Activated naive CD4-positive, alpha-beta T cell treated with anti-CD3 and anti-CD28 coated beads, Interleukin-2, amount 50 U/mL, for 16 hours (primary cell): ENCODE measurements around the gene LAMA2.
"Not testable (repeated sequence)": the region's sequence is repeated elsewhere in the genome, so short reads cannot be mapped to it uniquely, and the experiment has no call there.

Experiments used
- DNase-seq: peaks from one replicate; pipeline ENCODE4 v3.0.0-alpha.2; 2020

The LAMA2 gene

DNA sequence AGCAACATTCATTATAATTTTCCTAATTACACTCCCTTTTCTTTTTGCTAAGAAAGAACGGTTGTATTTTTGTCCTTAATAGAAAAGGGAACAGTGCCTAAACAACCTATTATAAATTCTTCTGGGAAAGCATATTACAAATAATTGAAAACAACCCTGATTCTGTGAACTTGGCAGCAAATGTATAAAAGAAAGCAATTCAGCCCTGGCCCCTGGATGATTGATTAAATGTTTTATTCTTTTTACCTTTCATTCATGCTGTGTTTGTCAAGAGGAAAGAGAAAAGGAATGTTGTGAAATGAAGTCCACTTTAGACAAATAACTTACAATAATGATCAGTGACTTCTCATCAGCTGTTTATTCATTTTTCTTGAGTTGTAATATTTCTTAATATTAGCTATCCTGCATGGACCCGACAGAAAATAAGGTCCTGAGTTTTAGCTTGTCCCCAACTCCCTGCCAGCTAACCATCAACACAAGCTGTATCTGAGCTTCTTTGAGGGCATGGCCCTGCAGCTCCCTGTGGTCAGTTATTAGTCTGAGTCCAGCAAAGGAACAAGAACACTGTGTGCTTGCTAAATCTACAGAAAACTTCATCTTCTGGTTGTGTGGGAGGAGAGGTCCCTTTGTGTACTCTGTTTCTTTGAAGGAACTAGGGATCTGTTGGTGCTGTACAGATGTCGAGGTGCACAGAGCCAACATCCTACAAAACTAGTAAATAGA is 248.2 kb downstream of the LAMA2 start:
- no peak for DNase-seq

DNA sequence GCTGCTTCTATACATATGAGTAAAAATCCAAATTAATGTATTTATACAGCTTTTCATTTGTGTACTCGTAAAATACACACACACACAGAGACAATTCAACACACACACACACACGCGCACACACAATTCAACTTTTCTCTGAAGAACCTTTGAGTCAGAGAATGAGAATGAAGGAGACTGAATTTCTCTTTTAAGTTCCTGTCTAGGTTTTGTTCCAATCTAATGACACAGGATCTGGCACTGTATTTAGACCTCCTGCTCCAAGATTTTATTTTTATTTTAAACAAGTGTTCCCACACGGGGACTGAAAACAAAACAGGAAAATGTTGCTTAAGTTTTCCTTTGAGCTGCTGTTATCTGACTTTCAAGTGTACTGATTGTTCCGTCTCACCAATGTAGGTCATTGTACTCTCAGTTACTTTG is 250.8 kb downstream of the LAMA2 start:
- no peak for DNase-seq

DNA sequence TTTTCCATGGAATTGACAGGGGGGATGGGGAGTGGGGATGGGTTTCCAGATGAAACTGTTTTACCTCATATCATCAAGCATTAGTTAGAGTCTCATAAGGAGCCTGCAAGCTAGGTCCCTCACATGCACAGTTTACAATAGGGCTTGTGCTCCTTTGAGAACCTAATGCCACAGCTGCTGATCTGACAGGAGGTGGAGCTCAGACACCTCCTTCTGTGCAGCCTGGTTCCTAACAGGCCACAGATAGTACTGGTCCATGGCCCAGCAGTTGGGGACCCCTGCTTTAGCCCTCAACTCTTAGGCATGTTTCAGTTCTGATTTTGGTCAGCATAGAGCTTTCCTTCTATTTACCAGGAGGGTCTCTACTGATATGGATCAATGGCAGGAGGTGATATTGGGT is 251.6 kb downstream of the LAMA2 start:
- no peak for DNase-seq

DNA sequence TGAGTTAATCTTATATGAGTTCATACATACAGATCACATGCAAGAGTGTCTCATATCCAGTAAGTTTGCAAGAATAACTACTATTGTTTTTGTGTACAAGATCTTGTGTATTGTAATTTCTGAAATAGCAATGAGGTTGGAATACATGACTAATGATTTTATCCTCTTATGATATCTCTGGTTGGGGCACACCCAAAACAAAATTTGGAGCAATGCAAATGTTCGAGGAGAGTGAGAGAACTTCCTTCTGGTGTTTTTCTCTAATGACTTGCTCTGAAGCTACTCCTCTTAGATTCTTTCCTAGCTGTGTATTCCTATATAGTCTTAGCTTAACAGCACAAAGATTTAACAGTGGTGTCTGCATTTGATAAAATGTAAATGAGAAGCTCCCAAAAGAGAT is 252.5 kb downstream of the LAMA2 start:
- DNase-seq = no peak

DNA sequence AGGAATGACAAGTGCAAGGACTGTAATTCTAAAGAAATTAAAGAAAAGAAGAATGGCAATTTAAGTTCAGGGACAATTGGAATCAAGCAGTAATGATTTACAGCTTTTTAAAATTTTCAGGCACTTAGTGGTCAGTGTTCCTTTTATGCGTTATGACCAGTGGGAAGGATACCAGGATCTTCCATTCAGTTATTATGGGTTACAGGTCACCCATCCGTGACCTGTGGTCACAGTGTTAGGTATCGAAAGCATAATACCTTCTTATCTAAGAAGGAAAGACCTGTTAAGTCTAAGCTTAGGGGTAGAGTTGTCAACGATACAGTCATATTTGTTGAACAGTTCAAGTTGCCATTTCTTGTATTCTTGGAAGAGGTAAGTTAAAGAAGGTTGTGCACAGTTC is 253.8 kb downstream of the LAMA2 start:
- DNase-seq = no peak

DNA sequence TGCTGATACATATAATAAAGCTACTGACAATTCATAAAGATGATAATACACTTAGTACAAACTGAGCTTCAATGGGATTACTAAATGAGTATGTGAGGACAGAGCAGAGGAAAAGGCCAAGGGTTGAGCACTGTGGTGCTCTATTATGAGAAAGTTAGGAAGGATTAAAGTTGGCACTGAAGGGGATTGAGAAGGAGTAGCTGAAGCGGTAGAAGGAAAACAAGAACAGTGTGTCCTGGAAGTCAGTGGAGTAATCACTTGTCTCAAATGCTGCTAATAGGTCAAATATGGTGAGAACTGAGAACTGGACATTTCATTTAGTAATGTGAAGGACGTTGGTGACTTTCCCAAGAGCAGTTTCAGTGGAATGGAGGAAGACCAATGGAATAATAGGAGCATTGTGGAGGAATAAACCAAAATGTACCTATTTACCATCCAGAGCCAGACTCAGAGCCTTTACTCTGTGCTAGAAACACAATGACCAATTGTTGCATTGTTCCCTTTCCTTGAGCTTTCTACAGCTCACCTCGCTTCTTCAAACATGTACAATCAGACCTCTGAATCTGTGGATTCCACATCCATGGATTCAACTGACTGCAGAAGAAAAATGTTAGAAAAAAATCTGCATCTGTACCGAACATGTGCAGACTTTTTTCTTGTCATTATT is 255.9 kb downstream of the LAMA2 start:
- DNase-seq = no peak

DNA sequence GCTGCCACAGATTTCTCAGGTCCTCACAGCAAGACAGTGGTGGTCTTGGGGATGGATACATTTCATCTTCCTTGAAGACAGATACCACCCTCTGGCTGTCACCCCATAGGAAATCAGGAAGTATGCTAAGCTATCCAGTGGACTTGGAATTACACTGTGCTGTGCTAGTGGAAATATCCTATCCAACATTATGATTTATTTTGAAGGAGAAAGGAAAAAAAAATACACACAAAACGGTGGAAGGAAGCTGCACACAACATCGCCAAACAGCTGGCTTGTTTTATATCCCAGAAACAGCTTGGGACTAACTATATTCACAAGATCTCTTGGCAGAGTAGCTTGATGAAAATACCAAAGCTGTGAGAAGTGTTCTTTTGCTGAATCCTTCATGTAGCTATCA is 257.6 kb downstream of the LAMA2 start:
- DNase-seq = no peak

DNA sequence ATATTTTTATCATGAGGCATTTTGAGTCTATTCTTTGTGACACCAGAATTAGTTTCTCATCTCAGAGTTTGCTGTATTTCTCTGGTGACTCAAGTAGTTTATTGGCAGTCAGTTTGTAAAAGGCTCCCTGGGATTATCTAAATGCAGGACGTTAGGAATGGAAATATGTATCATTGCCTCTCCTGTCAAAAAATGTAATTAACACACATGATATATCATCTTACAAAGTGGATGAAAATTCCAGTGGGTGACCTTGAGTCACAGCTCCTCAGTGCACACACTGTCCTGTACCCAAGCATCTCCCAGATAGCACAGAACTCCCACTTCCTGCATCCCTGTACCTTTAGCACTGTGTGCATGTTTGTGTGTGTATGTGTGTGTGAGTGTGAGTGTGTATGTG is 258.6 kb downstream of the LAMA2 start:
- DNase-seq = no peak

DNA sequence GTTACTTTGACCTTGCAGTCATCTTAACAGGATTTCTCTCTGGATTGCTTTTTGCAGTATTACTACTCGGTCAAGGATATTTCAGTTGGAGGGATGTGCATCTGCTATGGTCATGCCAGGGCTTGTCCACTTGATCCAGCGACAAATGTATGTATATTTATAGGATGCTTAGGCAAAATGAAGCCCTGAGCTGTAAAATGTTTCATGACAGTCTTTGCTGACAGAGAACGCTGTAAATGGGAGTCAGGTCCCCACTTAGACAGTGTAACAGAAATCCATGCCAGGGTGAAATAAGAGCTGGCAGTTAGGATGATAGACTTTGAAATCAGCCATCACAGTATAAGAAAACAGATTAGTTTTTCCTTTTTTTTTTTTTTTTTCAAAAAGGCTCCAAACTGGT is 264.0 kb downstream of the LAMA2 start:
- DNase-seq = no peak

DNA sequence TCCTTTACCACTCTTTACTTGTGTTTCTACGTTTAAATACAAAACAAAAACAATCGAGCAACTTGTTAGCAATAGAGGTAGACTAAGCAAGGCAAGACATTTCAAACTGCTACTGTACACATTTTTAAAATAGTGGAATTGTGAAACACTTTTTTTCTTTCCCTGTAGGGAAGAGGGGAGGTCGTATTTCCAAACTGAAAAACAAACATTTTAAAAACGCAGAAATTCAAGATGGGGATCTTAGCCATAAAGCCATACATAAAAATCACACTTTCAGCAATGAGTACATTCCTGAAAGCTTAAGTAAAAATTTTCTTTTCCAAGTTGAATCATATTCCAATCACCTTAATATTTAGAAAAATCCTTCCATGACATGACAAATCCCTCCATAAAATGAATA is 267.6 kb downstream of the LAMA2 start:
- no peak for DNase-seq

DNA sequence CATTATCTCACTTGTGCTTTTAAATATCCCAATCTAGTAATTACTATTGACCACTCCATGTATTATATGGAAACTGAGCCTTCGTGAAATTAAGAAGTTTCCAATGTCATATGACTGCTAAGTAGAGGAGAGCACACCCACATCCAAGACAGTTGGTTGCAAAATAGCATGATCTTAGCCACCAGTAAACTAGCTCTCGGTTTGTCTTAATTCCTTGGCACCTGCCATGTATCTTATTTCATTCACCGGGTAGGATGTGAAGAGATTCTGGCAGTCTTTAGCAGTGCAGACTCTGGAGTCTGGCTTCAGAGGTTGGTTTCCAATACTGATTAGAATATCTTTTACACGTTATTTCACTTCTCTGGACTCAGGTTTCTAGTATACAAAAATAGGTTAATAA is 270.3 kb downstream of the LAMA2 start:
- DNase-seq = no peak

DNA sequence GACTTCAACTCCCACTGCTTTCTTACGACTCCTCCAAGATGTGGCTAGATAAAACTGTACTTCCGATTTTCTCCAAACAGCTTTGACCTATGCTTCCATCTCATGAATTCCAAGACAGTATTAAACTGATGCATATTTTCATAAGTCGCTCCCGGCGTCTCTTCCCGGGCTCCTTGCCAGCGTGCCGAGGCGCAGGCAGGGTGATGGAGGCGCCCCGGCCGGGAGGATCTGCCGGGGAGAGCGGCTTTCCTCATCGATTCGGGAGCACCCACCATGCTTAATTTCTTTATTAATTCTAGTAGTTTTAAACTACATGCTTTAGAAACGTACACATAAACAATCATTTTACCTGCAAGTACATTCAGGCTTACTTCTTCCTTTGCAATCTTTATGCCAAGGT is 276.3 kb downstream of the LAMA2 start:
- not testable (repeated sequence) for DNase-seq

DNA sequence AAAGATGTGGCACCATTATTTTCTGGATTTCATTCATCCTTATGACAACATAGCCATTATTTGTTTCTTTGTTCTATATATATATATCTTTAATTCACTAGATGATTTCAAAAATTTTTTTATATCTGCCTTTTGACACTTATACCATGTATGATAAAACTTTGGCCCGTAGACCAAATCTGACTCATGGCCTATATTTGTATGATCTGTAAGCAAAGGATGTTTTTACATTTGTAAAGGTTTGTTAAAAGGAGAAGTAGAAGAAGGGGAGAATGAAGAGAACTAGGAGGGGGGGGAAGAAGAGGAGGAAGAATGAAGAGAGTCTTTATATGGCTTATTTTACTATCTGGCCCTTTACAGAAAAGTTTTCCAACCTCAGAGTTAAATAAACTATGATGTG is 279.7 kb downstream of the LAMA2 start:
- DNase-seq = no peak

DNA sequence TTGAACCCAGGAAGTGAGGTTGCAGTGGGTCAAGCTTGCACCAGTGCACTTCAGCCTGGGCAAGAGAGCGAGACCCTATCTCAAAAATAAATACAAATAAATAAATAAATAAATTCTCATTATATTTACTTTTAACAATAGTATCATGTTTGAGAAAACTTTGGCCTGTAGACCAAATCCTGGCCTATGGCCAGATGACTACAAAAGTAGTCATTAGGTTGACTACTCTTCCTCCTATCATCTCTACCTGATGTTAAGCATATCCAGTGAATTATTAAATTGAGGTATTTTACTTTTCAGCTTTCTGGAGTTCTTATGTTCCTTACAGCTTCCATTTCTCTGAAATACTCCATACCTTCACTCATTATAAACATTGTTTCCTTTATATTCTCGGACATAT is 280.6 kb downstream of the LAMA2 start:
- no peak for DNase-seq

DNA sequence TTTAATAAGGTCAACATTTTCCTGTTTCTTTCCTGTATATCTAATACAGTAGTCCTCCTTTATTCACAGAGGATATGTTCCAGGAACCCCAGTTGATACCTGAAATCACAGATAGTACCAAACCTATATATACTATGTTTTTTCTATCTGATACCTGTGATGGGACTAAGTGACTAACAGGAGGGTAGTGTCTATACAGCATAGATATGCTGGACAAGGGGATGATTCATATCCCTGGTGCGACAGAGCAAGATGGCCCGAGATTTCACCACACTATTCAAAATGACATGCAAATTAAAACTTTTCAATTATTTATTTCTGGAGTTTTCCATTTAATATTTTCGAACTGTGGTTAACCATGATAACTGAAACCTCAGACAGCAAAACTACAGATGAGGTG is 281.1 kb downstream of the LAMA2 start:
- no peak for DNase-seq

DNA sequence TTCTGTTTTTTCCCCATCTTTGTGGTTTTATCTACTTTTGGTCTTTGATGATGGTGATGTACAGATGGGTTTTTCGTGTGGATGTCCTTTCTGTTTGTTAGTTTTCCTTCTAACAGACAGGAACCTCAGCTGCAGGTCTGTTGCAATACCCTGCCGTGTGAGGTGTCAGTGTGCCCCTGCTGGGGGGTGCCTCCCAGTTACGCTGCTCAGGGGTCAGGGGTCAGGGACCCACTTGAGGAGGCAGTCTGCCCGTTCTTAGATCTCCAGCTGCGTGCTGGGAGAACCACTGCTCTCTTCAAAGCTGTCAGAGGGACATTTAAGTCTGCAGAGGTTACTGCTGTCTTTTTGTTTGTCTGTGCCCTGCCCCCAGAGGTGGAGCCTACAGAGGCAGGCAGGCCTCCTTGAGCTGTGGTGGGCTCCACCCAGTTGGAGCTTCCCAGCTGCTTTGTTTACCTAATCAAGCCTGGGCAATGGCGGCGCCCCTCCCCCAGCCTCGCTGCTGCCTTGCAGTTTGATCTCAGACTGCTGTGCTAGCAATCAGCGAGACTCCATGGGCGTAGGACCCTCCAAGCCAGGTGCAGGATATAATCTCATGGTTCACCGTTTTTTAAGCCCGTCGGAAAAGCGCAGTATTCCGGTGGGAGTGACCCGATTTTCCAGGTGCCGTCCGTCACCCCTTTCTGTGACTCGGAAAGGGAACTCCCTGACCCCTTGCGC is 289.5 kb downstream of the LAMA2 start:
- not testable (repeated sequence) for DNase-seq

DNA sequence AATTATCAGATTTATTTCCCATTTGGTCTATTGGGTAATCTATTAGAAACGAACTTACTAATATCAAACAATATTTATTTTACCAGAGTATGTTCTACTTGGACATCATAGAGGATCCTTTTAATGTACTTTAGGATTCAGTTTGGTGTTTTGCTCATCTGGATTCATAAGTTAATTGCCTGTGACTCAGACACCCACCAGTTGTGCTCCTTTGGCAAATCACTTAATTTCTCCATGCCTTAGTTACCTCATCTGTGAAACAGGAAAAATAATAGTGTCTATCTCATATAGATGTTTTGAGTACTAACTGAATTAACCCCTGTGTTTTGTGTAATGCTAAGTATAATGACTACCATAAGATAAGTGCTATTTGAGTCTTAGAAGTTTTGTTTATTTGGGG is 292.1 kb downstream of the LAMA2 start:
- no peak for DNase-seq

DNA sequence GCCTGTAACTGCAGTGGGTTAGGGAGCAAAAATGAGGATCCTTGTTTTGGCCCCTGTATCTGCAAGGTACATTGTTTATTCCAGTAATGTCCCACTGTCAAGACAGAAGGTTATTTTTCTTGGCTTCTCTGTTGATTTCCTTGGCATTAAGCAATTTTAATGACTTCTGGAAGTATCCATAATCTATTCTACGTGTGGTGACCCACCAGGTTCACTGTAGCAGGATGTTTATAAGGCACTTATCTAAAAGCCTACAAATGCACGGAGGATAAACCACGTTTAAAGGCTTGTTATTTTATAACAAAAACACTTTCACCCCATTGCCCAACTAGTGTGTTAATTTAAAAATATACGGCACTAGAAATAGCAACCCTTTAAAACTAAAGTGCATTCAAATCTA is 294.9 kb downstream of the LAMA2 start:
- no peak for DNase-seq

DNA sequence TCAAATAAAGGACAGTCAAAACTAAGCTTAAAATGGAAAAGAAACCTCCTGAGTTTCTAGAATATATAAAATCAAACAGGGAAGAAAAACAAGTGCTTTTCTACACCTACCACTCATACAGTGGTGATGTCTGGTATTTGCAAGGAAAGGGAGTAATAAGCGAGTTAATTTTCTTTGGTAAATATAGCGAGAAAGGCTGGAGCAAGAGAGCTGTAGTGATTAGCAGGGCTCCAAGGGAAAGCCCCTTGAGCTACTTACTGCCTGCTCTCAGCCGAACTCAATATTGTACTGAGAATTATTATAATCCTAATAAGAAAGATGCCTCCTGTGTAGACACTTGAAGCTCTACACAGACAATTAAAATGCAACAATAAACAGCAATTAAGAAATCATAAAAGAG is 296.3 kb downstream of the LAMA2 start:
- DNase-seq = no peak

DNA sequence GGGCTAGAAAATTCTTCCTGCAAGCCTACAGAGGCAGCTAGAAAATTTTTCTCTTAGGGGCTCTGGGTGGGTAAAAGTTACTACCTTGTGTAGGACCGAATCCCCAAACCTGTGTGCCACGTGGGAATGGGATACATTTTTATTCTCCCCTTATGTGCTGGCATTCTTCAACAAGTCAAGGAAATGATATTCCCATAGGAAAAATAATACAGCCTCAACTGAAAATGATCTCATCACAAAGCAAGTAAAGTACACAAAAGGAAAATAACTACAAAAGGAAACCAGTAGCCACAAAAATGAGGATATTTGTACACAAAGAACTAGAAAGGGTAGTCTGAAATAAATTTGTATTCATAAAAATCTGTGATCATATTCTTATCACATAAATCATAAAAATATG is 298.1 kb downstream of the LAMA2 start:
- no peak for DNase-seq

DNA sequence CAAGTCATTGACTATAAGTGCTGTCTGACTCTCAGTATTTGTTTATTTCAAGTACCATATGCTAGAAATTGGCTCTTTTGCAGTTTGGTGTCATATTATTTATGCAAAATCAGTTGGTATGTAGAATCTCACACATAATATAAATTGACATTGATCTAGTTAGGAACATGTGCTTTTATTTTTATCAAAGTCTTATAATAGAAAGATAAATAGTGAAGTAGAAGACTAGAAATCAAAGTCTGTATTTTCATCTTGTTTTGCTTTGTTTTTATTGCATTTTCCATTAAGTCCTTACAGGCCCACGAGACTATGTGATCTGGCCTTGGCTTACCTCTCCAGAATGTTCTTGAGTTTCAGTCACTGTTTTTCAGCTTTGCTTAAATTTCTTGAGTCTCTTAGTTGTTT is 300.3 kb downstream of the LAMA2 start:
- DNase-seq = no peak

DNA sequence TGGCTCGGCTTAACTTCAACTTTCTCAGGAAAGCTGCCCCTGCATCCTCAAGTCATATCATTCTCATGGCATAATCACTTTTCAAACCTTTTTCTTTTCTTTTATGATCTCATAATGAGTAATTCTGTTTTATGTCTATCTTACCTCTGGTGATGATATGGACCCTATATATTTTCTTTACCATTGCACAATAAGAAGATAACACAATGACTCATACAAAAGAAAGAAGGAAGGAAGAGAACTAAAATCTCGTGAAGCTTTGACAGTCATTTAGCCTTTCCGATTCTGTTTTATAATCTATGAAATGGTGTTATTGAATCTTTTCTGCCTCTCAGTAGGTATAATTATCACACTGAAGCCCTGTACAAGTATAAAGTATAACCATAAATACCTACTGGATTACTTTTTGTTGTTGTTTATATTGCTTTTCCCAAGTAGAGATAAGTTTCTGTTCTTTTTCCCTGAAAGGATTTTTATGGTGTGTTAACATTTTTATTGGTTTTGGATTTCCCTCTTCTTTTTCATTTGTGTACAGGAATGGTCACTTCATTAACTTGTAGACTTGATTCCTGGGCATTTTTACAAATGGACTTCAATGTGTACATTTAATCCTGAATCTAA is 300.9 kb downstream of the LAMA2 start:
- no peak for DNase-seq

DNA sequence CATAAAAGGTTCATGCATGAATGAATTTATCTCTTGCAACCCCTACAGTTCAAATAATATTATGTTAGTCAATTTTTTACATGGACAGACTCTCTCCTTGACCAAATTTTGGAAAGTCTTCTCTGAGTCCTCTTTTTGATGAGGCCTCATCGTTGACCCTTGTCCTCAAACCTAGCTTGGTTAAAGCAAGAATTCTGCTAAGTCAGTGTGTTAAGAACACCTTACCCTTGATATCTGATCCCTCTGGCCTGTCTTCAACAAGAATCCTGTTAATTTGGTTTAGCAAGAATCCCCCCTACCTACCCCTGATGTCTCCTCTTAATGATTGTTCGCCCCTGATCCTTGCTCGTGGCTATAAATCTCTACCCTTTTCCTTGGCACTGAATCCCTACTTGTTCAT is 301.4 kb downstream of the LAMA2 start:
- DNase-seq = no peak

DNA sequence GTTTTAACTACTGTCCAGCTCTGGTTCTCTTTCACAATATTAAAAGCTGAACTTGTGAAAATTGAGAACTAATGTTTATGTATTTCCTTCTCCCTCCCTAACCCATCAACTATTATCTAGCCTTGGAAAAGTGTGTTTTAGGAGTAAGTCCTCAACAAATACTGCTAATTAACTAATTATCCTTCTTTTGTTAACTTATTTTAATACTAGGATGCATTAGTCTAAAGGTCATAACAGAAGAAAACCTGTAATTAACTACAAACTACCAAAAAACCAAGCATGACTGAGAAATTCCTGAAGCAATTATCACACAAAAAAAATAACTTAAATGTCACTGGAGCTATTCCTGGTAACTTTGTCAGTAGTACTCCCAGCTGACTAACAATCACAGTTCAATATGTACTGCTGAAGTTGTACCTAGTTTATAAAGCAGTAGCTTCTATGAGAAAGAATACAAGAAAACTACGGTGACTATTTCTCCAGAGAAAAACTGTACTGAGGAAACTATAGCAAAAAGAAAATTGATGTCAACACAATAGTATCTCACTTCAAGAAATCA is 301.9 kb downstream of the LAMA2 start:
- DNase-seq = no peak
